Upper lobe of left lung (tissue), 6 donors: ENCODE measurements around the gene HIF1A. TPM values are rescaled to one million over a fixed set of nuclear protein-coding genes. Genes with fewer than 3 reads are reported as not detected.
"Not testable (repeated sequence)": the region's sequence is repeated elsewhere in the genome, so short reads cannot be mapped to it uniquely, and the experiment has no call there.

Experiments
- ATAC-seq, 2 donors: fragments of 200-7000 bp; cut with Tn5 transposase; one replicate each; pipeline ENCODE4 v1.9.1; 2022; ENCODE audit warnings: mild to moderate bottlenecking in 2 of 2, moderate library complexity in 2 of 2; ENCODE audit not compliant: low FRiP score in 2 of 2
- DNase-seq, 2 donors: peaks; one replicate each; pipeline ENCODE4 v3.0.0-alpha.2; 2019 to 2020
- H3K27ac ChIP-seq, 4 donors: fragments of 200-600 bp; sonication (generic); one replicate each; pipeline ENCODE4 v1.5.1; 2016 to 2019
- H3K27me3 ChIP-seq, 4 donors: fragments of 200-600 bp; sonication (generic); one replicate each; pipeline ENCODE4 v1.5.1; 2017 to 2019
- H3K36me3 ChIP-seq, 4 donors: fragments of 200-600 bp; sonication (generic); one replicate each; pipeline ENCODE4 v1.5.1; 2016 to 2019
- H3K4me1 ChIP-seq, 4 donors: fragments of 200-600 bp; sonication (generic); one replicate each; pipeline ENCODE4 v1.5.1; 2018 to 2019
- H3K4me3 ChIP-seq, 4 donors: fragments of 200-600 bp; sonication (generic); one replicate each; pipeline ENCODE4 v1.5.1; 2017 to 2019; ENCODE audit warnings: mild to moderate bottlenecking in 2 of 4, moderate library complexity in 1 of 4
- H3K9me3 ChIP-seq, 4 donors: fragments of 200-600 bp; sonication (generic); one replicate each; pipeline ENCODE4 v1.5.1; 2018 to 2019
- CTCF ChIP-seq, 6 experiments: fragments of 450-650 bp in 4 of 6; fragments of 200-600 bp in 2 of 6; sonication (generic) in 2 of 6; IDR thresholded peaks; one replicate each; pipeline ENCODE4 v1.5.1; 2016 to 2019; ENCODE audit warnings: antibody characterized with exemption in 6 of 6
- EP300 ChIP-seq, 4 donors: sonication (generic); formaldehyde crosslinking; IDR thresholded peaks; one replicate each; pipeline ENCODE4 v1.5.1; 2017; ENCODE audit warnings: antibody characterized with exemption in 4 of 4, control low read depth in 2 of 4
- POLR2A ChIP-seq, 4 donors: fragments of 450-650 bp; IDR thresholded peaks; one replicate each; pipeline ENCODE4 v1.5.1; 2016 to 2017; ENCODE audit warnings: antibody characterized with exemption in 4 of 4, mild to moderate bottlenecking in 2 of 4
- POLR2AphosphoS5 ChIP-seq, 2 donors: sonication (generic); formaldehyde crosslinking; IDR thresholded peaks; one replicate each; pipeline ENCODE4 v1.5.1; 2017; ENCODE audit warnings: antibody characterized with exemption in 2 of 2
- WGBS, 2 donors: methylation state at CpG; one replicate each; pipeline ENCODE4 v1.1.5; 2017 to 2018; 5-methylcytosine and 5-hydroxymethylcytosine counted together
- total RNA-seq, 6 donors: library from RNA; depleted of rRNA in 4 of 6; stranded (reverse); fragments of >200 nt in 4 of 6; gene quantifications; one replicate each; pipeline versions ENCODE4 v1.1.0 to v1.2.1, GENCODE V29; 2016 to 2021
- donor health status: DM: no; HTN: no; CAD: no; lungs with moderate emphysema.
- donor health status: DM: no; HTN: yes; CAD: no; lungs with severe emphysema.

The HIF1A gene
- total RNA-seq, 6 donors from 2014 or later: 72.1 to 131 (median 116) TPM

DNA sequence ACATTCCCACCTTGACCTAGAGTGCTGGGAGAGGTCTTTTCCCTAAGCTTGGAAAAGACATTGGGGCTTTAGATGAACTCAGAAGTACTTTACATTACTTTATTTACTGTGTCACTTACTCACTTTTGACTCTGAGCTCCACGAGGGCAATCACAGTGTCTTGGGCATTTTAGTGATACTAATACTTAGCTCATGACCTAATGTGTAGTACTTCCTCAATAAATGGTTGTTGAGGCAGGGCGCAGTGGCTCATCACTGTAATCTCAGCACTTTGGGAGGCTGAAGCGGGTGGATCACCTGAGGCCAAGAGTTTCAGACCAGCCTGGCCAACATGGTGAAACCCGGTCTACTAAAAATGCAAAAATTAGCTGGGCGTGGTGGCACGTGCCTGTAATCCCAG, 47.1 kb downstream of the HIF1A start:
- DNase-seq: no peak
- 94 to 98% methylated on average over 6 of the region's 6 CpGs for WGBS, 2 donors
- Histone ChIP-seq H3K4me1 (no peaks in the 10 kb centered on the region), H3K4me3 (no peak overlapping the region), H3K27ac (no peak overlapping the region), H3K36me3 (peaks cover 36 to 96% (median 64%) of the 10 kb centered on the region in 4 donors), H3K9me3 (no peaks in the 10 kb centered on the region), H3K27me3 (no peaks in the 10 kb centered on the region)
- ATAC-seq: no peak
- TF ChIP-seq CTCF (IDR thresholded peaks at IDR 0.05) (no peak), POLR2A (IDR thresholded peaks at IDR 0.05) (no peak), EP300 (IDR thresholded peaks at IDR 0.05) (no peak), POLR2AphosphoS5 (IDR thresholded peaks at IDR 0.05) (no peak)

GRCh38 chr14:61744238-61744637, 48.9 kb downstream of the HIF1A start:
- no peak overlapping the region for H3K27ac ChIP-seq
- peaks cover 23 to 85% (median 50%) of the 10 kb centered on the region in 4 donors for H3K36me3 ChIP-seq
- no peak for TF ChIP-seq POLR2AphosphoS5 (IDR thresholded peaks at IDR 0.05)
- no peak for TF ChIP-seq CTCF (IDR thresholded peaks at IDR 0.05)
- TF ChIP-seq EP300 (IDR thresholded peaks at IDR 0.05): no peak
- TF ChIP-seq POLR2A (IDR thresholded peaks at IDR 0.05): no peak
- H3K27me3 ChIP-seq: no peaks in the 10 kb centered on the region
- peaks cover 0 to 7% (median 1%) of the 10 kb centered on the region in 4 donors for H3K4me1 ChIP-seq
- ATAC-seq (no peak), DNase-seq (no peak)
- no peaks in the 10 kb centered on the region for H3K9me3 ChIP-seq
- H3K4me3 ChIP-seq: no peak overlapping the region
- WGBS, 2 donors: 93% methylated on average over 5 of the region's 5 CpGs

DNA sequence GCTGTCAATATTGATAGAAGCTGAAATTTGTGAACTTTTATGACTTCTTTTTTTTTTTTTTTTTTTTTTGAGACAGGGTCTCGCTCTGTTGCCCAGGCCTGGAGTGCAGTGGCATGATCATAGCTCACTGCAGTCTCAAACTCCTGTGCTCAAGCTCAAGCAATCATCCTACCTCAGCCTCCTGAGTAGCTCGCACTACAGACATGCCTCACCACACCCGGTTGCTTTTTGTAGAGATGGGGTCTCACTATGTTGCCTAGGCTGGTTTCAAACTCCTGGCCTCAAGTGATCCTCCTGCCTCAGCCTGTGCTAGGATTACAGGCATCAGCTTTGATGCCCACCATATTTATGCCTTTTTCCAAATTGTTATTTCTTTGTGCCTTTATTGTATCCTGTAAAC, 51.0 kb downstream of the HIF1A start:
- not testable (repeated sequence) for H3K27me3 ChIP-seq, H3K9me3 ChIP-seq, H3K27ac ChIP-seq, ATAC-seq, DNase-seq, H3K4me3 ChIP-seq
- Histone ChIP-seq H3K36me3 (peaks cover 20 to 66% (median 38%) of the 10 kb centered on the region in 4 donors), H3K4me1 (peaks cover 4 to 21% (median 12%) of the 10 kb centered on the region in 4 donors)
- 95 to 96% methylated on average over 3 of the region's 3 CpGs for WGBS, 2 donors

DNA sequence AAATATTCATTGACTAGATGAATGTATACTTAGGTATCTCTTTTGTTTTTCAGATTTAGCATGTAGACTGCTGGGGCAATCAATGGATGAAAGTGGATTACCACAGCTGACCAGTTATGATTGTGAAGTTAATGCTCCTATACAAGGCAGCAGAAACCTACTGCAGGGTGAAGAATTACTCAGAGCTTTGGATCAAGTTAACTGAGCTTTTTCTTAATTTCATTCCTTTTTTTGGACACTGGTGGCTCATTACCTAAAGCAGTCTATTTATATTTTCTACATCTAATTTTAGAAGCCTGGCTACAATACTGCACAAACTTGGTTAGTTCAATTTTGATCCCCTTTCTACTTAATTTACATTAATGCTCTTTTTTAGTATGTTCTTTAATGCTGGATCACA, 51.6 kb downstream of the HIF1A start:
- Histone ChIP-seq H3K9me3 (no peaks in the 10 kb centered on the region), H3K27ac (no peak overlapping the region), H3K4me1 (peaks cover 5 to 25% (median 17%) of the 10 kb centered on the region in 4 donors), H3K27me3 (no peaks in the 10 kb centered on the region), H3K4me3 (no peak overlapping the region), H3K36me3 (peaks cover 15 to 61% (median 34%) of the 10 kb centered on the region in 4 donors)
- TF ChIP-seq POLR2A (IDR thresholded peaks at IDR 0.05) (no peak), CTCF (IDR thresholded peaks at IDR 0.05) (no peak), POLR2AphosphoS5 (IDR thresholded peaks at IDR 0.05) (no peak), EP300 (IDR thresholded peaks at IDR 0.05) (no peak)
- no peak for DNase-seq
- ATAC-seq: no peak

- Histone ChIP-seq H3K9me3 (no peaks in the 10 kb centered on the region), H3K36me3 (peaks cover 14 to 56% (median 31%) of the 10 kb centered on the region in 4 donors), H3K4me3 (no peak overlapping the region), H3K4me1 (peaks cover 8 to 29% (median 20%) of the 10 kb centered on the region in 4 donors), H3K27me3 (no peaks in the 10 kb centered on the region), H3K27ac (no peak overlapping the region)
- DNase-seq (no peak), ATAC-seq (no peak)
- TF ChIP-seq EP300 (IDR thresholded peaks at IDR 0.05) (no peak), CTCF (IDR thresholded peaks at IDR 0.05) (no peak), POLR2A (IDR thresholded peaks at IDR 0.05) (no peak), POLR2AphosphoS5 (IDR thresholded peaks at IDR 0.05) (no peak)
- 83 to 89% methylated on average over 3 of the region's 3 CpGs for WGBS, 2 donors
Measured at GRCh38 chr14:61747342-61747741, 52.0 kb downstream of the HIF1A start.
